ENCODE results near the gene FLRT2. TPM values are rescaled to one million over a fixed set of nuclear protein-coding genes. Genes with fewer than 3 reads are reported as not detected.

The FLRT2 gene
- total and polyA plus RNA-seq, 10 of the 15 experiments (the other 5 are each of a cell fraction or from before 2014, with no cell fraction given), result 0.03 to 0.13 TPM; not detected in 8

DNA sequence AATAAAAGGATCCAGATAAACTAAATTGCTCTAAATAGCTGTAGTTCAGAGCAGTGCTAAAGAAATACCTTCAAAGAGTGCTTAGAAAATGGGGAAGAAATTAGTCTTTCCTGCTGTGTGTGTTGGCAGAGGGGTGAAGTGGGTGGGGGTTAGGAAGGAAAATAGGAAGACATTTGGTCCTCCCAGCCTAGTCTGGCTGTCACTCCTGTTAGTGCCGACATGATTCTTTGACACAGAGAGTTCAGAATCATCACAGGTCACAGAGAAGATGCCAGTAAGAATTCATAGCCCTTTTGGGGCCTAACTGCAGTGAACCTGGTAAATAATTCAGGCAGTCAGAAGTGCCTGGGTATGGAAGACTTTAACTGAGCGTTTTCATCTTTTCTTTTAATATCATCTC is 74.8 kb downstream of the FLRT2 start:
- Histone ChIP-seq H3K4me3 (no peak overlapping the region), H3K27me3 (replicated peaks in 1 of 2; ENCODE audit: control insufficient read depth in 2 of 2, insufficient read depth in 2 of 2, low read length in 1 of 2) (no peaks in the 10 kb centered on the region), H2AFZ (ENCODE audit: control insufficient read depth, low read depth, low read length) (no peak overlapping the region), H3K36me3 (ENCODE audit: control insufficient read depth in 2 of 2, insufficient read depth in 2 of 2, low read length in 1 of 2) (no peaks in the 10 kb centered on the region), H3K4me2 (ENCODE audit: control insufficient read depth, insufficient read depth) (no peak overlapping the region), H3K27ac (ENCODE audit: control insufficient read depth, insufficient read depth) (no peak overlapping the region), H3K79me2 (ENCODE audit: control insufficient read depth, insufficient read depth, low read length) (no peaks in the 10 kb centered on the region), H4K20me1 (ENCODE audit: control insufficient read depth, insufficient read depth) (no peaks in the 10 kb centered on the region), H3K9ac (ENCODE audit: control insufficient read depth, insufficient read depth, low read length) (no peak overlapping the region), H3K9me3 (replicated peaks; ENCODE audit: control insufficient read depth, insufficient read depth, low read length) (no peaks in the 10 kb centered on the region), H3K4me1 (ENCODE audit: control insufficient read depth, insufficient read depth, low read length) (no peaks in the 10 kb centered on the region)
- in situ Hi-C loops (cut with MboI), result no loop called here
- POLR2A ChIA-PET, result no interaction called here
- ATAC-seq (no peak), FAIRE-seq (no peak), DNase-seq (ENCODE audit: low read depth, low spot score) (no peak)
- CTCF ChIA-PET, result no interaction called here
- SMC1A ChIA-PET (ENCODE audit: uncharacterized antibody, unreplicated experiment), result no interaction called here
- TF ChIP-seq ZZZ3 (IDR thresholded peaks at IDR 0.05; ENCODE audit: control insufficient read depth, insufficient read length, low read depth) (no peak), HDAC6 (IDR thresholded peaks at IDR 0.05; ENCODE audit: unreplicated experiment) (no peak), SMC3 (IDR thresholded peaks at IDR 0.05; ENCODE audit: borderline replicate concordance, low read length) (no peak), DPF2 (IDR thresholded peaks at IDR 0.05) (no peak), NFIC (IDR thresholded peaks at IDR 0.05; ENCODE audit: low read depth, low read length) (no peak), NFXL1 (IDR thresholded peaks at IDR 0.05; ENCODE audit: borderline replicate concordance) (no peak), POLR2AphosphoS5 (IDR thresholded peaks at IDR 0.05; ENCODE audit: low read length) (no peak), RAD51 (IDR thresholded peaks at IDR 0.05) (no peak), YBX1 (IDR thresholded peaks at IDR 0.05) (no peak), PAX8 (IDR thresholded peaks at IDR 0.05) (no peak), HCFC1 (IDR thresholded peaks at IDR 0.05; ENCODE audit: low read length) (no peak)
- TF ChIP-seq, protein P1, sequence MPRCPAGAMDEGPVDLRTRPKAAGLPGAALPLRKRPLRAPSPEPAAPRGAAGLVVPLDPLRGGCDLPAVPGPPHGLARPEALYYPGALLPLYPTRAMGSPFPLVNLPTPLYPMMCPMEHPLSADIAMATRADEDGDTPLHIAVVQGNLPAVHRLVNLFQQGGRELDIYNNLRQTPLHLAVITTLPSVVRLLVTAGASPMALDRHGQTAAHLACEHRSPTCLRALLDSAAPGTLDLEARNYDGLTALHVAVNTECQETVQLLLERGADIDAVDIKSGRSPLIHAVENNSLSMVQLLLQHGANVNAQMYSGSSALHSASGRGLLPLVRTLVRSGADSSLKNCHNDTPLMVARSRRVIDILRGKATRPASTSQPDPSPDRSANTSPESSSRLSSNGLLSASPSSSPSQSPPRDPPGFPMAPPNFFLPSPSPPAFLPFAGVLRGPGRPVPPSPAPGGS (IDR thresholded peaks at IDR 0.05; ENCODE audit: borderline replicate concordance, insufficient read depth, low read depth, low read length, poor library complexity, severe bottlenecking), result no peak
- TF ChIP-seq, protein P2, sequence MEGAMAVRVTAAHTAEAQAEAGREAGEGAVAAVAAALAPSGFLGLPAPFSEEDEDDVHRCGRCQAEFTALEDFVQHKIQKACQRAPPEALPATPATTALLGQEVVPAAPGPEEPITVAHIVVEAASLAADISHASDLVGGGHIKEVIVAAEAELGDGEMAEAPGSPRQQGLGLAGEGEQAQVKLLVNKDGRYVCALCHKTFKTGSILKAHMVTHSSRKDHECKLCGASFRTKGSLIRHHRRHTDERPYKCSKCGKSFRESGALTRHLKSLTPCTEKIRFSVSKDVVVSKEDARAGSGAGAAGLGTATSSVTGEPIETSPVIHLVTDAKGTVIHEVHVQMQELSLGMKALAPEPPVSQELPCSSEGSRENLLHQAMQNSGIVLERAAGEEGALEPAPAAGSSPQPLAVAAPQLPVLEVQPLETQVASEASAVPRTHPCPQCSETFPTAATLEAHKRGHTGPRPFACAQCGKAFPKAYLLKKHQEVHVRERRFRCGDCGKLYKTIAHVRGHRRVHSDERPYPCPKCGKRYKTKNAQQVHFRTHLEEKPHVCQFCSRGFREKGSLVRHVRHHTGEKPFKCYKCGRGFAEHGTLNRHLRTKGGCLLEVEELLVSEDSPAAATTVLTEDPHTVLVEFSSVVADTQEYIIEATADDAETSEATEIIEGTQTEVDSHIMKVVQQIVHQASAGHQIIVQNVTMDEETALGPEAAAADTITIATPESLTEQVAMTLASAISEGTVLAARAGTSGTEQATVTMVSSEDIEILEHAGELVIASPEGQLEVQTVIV (IDR thresholded peaks at IDR 0.05; ENCODE audit: borderline replicate concordance, partially characterized antibody), result no peak
- WGBS (ENCODE audit: insufficient coverage, insufficient replicate concordance, low lambda C conversion rate, missing lambda C conversion rate), result 9% methylated on average over 2 of the region's 2 CpGs
- no TSS peak for BruUV-seq (replicated peaks)
- intact Hi-C loops (cut with micrococcal nuclease; ENCODE audit: unreplicated experiment), result no loop called here
- RAD21 ChIA-PET (ENCODE audit: unreplicated experiment), result no interaction called here

All from GM12878 (cell line).